GM19455 (cell line): ENCODE data around the gene GSG1.
"Not testable (repeated sequence)": the region's sequence is repeated elsewhere in the genome, so short reads cannot be mapped to it uniquely, and the experiment has no call there.

Experiments
- ATAC-seq: cut with Tn5 transposase; IDR thresholded peaks from one replicate; pipeline ENCODE4 v1.9.1; 2021; ENCODE audit not compliant: unreplicated experiment

GSG1 gene

GRCh38 chr12:13066014-13066413, 37.5 kb downstream of the GSG1 start:
- ATAC-seq: no peak

- ATAC-seq: no peak
Measured at GRCh38 chr12:13062669-13063068, 40.8 kb downstream of the GSG1 start.

GRCh38 chr12:13061377-13061776, 42.1 kb downstream of the GSG1 start:
- ATAC-seq: no peak

- no peak for ATAC-seq
Measured at GRCh38 chr12:13060581-13060980, 42.9 kb downstream of the GSG1 start.

GRCh38 chr12:13053617-13054016, 49.9 kb downstream of the GSG1 start:
- ATAC-seq: not testable (repeated sequence)

- ATAC-seq: no peak
Measured at GRCh38 chr12:13052421-13052820, 51.0 kb downstream of the GSG1 start.

GRCh38 chr12:13049816-13050215, 53.7 kb downstream of the GSG1 start:
- no peak for ATAC-seq

GRCh38 chr12:13046964-13047363, 56.5 kb downstream of the GSG1 start:
- no peak for ATAC-seq

GRCh38 chr12:13045816-13046215, 57.7 kb downstream of the GSG1 start:
- no peak for ATAC-seq

GRCh38 chr12:13044906-13045299, 58.6 kb downstream of the GSG1 start:
- ATAC-seq: no peak

GRCh38 chr12:13044002-13044905, 59.2 kb downstream of the GSG1 start, which contains the start of gene FAM234B:
FAM234B (plus strand) TSS chr12:13044381; CDS start chr12:13044404, 23 bp downstream.
- ATAC-seq: peak; percentile 97

GRCh38 chr12:13042666-13043230, 60.7 kb downstream of the GSG1 start:
- no peak for ATAC-seq

GRCh38 chr12:13041224-13041623, 62.2 kb downstream of the GSG1 start:
- no peak for ATAC-seq

GRCh38 chr12:13039328-13039956, 64.0 kb downstream of the GSG1 start:
- no peak for ATAC-seq

GRCh38 chr12:13038491-13039161, 64.8 kb downstream of the GSG1 start:
- ATAC-seq: no peak

GRCh38 chr12:13036881-13037280, 66.6 kb downstream of the GSG1 start:
- no peak for ATAC-seq

- not testable (repeated sequence) for ATAC-seq
Measured at GRCh38 chr12:13035335-13035734, 68.1 kb downstream of the GSG1 start.
